Thyroid gland (tissue), 4 donors: ENCODE data around the gene ADTRP. TPM values are rescaled to one million over a fixed set of nuclear protein-coding genes. Genes with fewer than 3 reads are reported as not detected.

Source experiments
- DNase-seq, 2 donors: peaks; one replicate each; pipeline ENCODE4 v3.0.0-alpha.2; 2019
- H3K27ac ChIP-seq, 3 donors: fragments of 200-600 bp; sonication (generic); 1 replicate in 2 of 3; 2 replicates in 1 of 3; pipeline ENCODE4 v1.5.1; 2016 to 2019; ENCODE audit warnings: mild to moderate bottlenecking in 1 of 3, moderate library complexity in 1 of 3
- H3K27me3 ChIP-seq: fragments of 200-600 bp; sonication (generic); one replicate; pipeline ENCODE4 v1.5.1; 2019
- H3K36me3 ChIP-seq, 2 donors: fragments of 200-600 bp; sonication (generic); one replicate each; pipeline ENCODE4 v1.5.1; 2016 to 2019
- H3K4me1 ChIP-seq, 2 donors: fragments of 200-600 bp; sonication (generic); one replicate each; pipeline ENCODE4 v1.5.1; 2017 to 2019
- H3K4me3 ChIP-seq, 3 donors: fragments of 200-600 bp; sonication (generic); replicated peaks in 1 of 3; 1 replicate in 2 of 3; 2 replicates in 1 of 3; pipeline ENCODE4 v1.5.1; 2016; ENCODE audit warnings: mild to moderate bottlenecking in 1 of 3
- H3K9me3 ChIP-seq: fragments of 200-600 bp; sonication (generic); one replicate; pipeline ENCODE4 v1.5.1; 2017
- POLR2A ChIP-seq, 2 donors: fragments of 450-650 bp; IDR thresholded peaks; one replicate each; pipeline ENCODE4 v1.6.1; 2017; ENCODE audit warnings: antibody characterized with exemption in 2 of 2, mild to moderate bottlenecking in 2 of 2, moderate library complexity in 1 of 2
- WGBS, 2 donors: methylation state at CpG; one replicate each; pipeline ENCODE4 v1.1.5; 2017; 5-methylcytosine and 5-hydroxymethylcytosine counted together
- intact Hi-C: fragments of 100-400 bp; cut with DNase I; formaldehyde crosslinking; loops from one replicate; pipeline ENCODE4 v1.15.1; 2023
- total RNA-seq, 4 donors: library from RNA; depleted of rRNA; stranded (reverse); fragments of >200 nt; gene quantifications; one replicate each; pipeline ENCODE4 v1.2.3, GENCODE V29; 2016
- TF ChIP-seq, protein P1 (sequence below), 6 experiments: fragments of 200-600 bp in 3 of 6; fragments of 450-650 bp in 3 of 6; sonication (generic) in 3 of 6; IDR thresholded peaks; one replicate each; pipeline ENCODE4 v1.5.1; 2016 to 2019; ENCODE audit warnings: antibody characterized with exemption in 6 of 6, mild to moderate bottlenecking in 2 of 6, inconsistent platforms in 1 of 6, moderate library complexity in 1 of 6

ADTRP gene
- total RNA-seq, 4 donors from 2014 or later = 0.40 to 3.5 TPM; not detected in 2

DNA sequence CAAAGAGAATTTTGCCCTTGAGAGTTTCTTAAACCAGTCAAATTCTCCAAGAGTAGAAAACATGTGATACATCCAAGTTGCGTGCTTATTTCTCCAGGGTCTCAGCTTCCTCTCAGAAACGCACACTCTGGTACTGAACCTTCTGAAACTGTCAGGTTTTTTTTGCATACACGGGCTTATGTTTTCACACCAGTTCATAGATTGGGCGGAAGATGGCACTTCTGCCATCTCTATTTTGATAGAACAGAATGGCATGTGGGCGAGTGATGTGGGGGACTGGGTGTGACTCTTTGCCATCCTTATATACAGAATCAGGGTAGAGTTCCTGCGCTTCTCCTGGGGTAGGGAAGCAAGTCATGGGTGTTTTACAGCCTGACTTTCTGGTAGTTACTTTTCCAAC is 56.4 kb downstream of the ADTRP start:
- TF ChIP-seq, protein P1, sequence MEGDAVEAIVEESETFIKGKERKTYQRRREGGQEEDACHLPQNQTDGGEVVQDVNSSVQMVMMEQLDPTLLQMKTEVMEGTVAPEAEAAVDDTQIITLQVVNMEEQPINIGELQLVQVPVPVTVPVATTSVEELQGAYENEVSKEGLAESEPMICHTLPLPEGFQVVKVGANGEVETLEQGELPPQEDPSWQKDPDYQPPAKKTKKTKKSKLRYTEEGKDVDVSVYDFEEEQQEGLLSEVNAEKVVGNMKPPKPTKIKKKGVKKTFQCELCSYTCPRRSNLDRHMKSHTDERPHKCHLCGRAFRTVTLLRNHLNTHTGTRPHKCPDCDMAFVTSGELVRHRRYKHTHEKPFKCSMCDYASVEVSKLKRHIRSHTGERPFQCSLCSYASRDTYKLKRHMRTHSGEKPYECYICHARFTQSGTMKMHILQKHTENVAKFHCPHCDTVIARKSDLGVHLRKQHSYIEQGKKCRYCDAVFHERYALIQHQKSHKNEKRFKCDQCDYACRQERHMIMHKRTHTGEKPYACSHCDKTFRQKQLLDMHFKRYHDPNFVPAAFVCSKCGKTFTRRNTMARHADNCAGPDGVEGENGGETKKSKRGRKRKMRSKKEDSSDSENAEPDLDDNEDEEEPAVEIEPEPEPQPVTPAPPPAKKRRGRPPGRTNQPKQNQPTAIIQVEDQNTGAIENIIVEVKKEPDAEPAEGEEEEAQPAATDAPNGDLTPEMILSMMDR (IDR thresholded peaks at IDR 0.05) = no peak
- TF ChIP-seq POLR2A (IDR thresholded peaks at IDR 0.05) = no peak
- Histone ChIP-seq H3K36me3 (no peaks in the 10 kb centered on the region), H3K4me1 (no peaks in the 10 kb centered on the region), H3K27ac (no peak overlapping the region), H3K9me3 (no peaks in the 10 kb centered on the region), H3K4me3 (no peak overlapping the region), H3K27me3 (no peaks in the 10 kb centered on the region)
- DNase-seq = no peak
- 80 to 87% methylated on average over 6 of the region's 6 CpGs for WGBS, 2 donors
- intact Hi-C loops = no loop called here

DNA sequence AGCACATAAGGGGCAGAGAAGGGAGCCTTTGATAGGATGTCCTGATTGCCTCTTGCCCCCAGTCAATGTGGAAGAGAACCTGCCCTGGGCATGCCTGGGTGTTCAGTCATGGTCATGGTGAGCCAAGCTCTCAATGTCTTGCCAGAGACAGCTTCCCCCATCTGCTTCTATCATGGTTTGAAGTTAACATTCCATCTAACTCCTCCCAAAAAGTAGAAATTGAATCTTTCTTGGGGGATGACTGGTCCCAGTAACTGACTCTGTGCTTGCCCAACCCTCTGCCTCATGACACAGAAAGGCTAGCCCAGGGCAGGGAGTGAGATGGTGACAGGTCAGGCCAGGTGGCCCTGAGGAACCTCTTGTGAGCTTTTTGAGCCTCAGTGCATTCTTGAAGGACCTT is 60.1 kb downstream of the ADTRP start:
- no peak for TF ChIP-seq POLR2A (IDR thresholded peaks at IDR 0.05)
- TF ChIP-seq, protein P1 (IDR thresholded peaks at IDR 0.05) = no peak
- Histone ChIP-seq H3K27ac (no peak overlapping the region), H3K4me3 (no peak overlapping the region), H3K4me1 (peaks cover 9 to 12% of the 10 kb centered on the region in 2 donors), H3K36me3 (no peaks in the 10 kb centered on the region), H3K27me3 (no peaks in the 10 kb centered on the region), H3K9me3 (no peaks in the 10 kb centered on the region)
- no peak for DNase-seq
- intact Hi-C loops = no loop called here

DNA sequence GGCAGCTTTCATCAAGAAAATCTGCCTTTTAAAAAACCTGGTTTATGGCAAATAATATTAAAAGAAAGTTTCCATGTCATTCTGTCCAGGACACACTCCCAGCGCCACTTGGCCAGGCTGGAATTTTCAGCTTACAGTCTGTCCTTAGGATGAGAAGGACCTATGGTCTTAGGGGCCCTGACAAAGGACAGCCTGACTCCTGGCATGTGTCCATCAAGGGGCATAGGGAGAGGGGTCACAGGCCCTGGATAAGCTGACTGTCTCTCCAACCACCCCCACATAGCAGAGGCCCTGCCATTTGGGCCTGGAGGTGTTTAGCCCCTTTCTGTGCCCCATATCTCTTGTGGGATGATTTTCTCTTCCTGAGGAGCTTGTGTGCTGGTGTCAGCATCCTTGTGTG is 60.6 kb downstream of the ADTRP start:
- H3K4me3 ChIP-seq = no peak overlapping the region
- H3K27me3 ChIP-seq = no peaks in the 10 kb centered on the region
- no peaks in the 10 kb centered on the region for H3K36me3 ChIP-seq
- TF ChIP-seq, protein P1 (IDR thresholded peaks at IDR 0.05) = no peak
- no peak for TF ChIP-seq POLR2A (IDR thresholded peaks at IDR 0.05)
- H3K27ac ChIP-seq = no peak overlapping the region
- H3K4me1 ChIP-seq = peaks cover 13 to 17% of the 10 kb centered on the region in 2 donors
- no peaks in the 10 kb centered on the region for H3K9me3 ChIP-seq
- 93 to 100% methylated on average over 1 of the region's 1 CpG for WGBS, 2 donors
- intact Hi-C loops = no loop called here
- DNase-seq = no peak

DNA sequence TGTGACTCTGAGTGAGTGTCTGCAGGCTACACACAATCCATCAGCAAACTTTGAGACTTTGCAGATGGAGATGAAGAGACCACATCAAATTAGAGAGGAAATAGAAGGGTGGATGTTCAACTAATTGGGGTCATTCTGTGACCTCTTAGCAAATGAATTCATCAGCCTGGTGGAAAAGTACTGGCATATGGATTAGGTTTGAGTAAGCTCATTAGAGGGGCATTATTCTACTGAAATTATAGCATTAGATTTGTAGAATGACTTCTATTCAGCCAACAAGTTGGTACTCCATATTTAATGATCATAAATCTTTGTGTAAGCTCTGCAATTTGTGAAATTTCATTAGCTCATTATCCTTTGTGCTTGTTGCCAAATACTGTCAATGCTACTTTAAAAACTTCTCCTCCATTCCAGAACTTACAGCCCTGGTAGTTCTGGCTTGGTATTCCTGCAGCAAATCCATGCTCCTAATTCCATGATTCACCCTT is 63.8 kb downstream of the ADTRP start:
- H3K36me3 ChIP-seq = no peaks in the 10 kb centered on the region
- H3K4me3 ChIP-seq = no peak overlapping the region
- no peak for TF ChIP-seq POLR2A (IDR thresholded peaks at IDR 0.05)
- TF ChIP-seq, protein P1 (IDR thresholded peaks at IDR 0.05) = no peak
- peaks cover 35 to 45% of the 10 kb centered on the region in 2 donors for H3K4me1 ChIP-seq
- no peaks in the 10 kb centered on the region for H3K27me3 ChIP-seq
- intact Hi-C loops = no loop called here
- H3K27ac ChIP-seq = peak overlapping the region; percentile 4 to 48 (median 46)
- H3K9me3 ChIP-seq = no peaks in the 10 kb centered on the region
- DNase-seq = no peak

DNA sequence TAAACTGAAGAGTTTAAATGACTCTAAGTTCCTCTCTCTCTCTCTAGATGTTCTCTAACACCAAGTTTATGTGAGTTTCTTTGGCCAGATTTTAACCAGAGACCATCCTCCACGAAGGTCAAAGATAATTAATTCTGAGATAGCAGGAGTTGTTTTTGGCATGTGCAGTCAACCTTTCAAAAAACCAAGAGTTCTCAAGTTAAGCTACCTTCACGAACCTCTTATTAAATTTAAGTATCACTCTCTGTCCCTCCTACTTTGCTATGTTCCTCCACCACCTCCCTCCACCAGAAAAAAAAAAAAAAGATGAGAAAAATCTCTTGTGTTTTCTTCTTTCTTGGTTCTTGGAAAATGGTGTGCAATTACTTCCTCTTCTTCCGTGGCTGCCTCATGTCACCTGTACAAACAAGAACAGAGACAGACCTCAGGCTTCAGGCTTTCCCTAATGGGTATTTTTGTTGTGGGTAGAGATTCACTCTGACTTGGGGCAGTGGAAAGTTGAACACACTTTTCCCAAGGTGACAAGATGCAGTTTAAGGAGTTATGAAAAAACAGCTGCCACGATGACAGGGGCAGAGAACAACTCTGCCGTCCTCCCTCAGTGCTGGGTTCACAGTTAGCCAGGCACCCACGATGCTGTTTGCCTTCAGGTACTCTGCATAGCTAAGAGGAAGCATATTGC is 64.3 kb downstream of the ADTRP start:
- H3K9me3 ChIP-seq = no peaks in the 10 kb centered on the region
- TF ChIP-seq, protein P1 (IDR thresholded peaks at IDR 0.05) = no peak
- no peak for TF ChIP-seq POLR2A (IDR thresholded peaks at IDR 0.05)
- intact Hi-C loops = no loop called here
- no peaks in the 10 kb centered on the region for H3K36me3 ChIP-seq
- peaks cover 35 to 47% of the 10 kb centered on the region in 2 donors for H3K4me1 ChIP-seq
- H3K27me3 ChIP-seq = no peaks in the 10 kb centered on the region
- no peak overlapping the region for H3K4me3 ChIP-seq
- H3K27ac ChIP-seq = peak overlapping the region; percentile 14 to 48 (median 46)
- 22 to 26% methylated on average over 6 of the region's 6 CpGs for WGBS, 2 donors
- DNase-seq = no peak
